Mesenchymal stem cell (in vitro differentiated cells and primary cell): ENCODE measurements around the gene MKRN2.

Experiments
- DNase-seq: peaks from one replicate; pipeline ENCODE4 v3.0.0-alpha.2; 2013
- H2AFZ ChIP-seq: one replicate; pipeline ENCODE4 v1.6.1; 2013; ENCODE audit warnings: low read depth, mild to moderate bottlenecking, control low read depth, inconsistent platforms, low read length, moderate library complexity
- H2AK5ac ChIP-seq: 2 replicates; pipeline ENCODE4 v1.6.1; 2013; ENCODE audit warnings: low read length, moderate library complexity, mild to moderate bottlenecking, inconsistent platforms; ENCODE audit not compliant: severe bottlenecking
- H2BK120ac ChIP-seq: one replicate; pipeline ENCODE4 v1.6.1; 2013; ENCODE audit warnings: low read depth, mild to moderate bottlenecking, inconsistent platforms, low read length, moderate library complexity
- H2BK12ac ChIP-seq, 2 experiments: one replicate each; pipeline ENCODE4 v1.6.1; 2013; ENCODE audit warnings: inconsistent platforms in 2 of 2, low read length in 2 of 2, mild to moderate bottlenecking in 2 of 2, moderate library complexity in 2 of 2, control low read depth in 1 of 2
- H2BK15ac ChIP-seq: one replicate; pipeline ENCODE4 v1.6.1; 2013; ENCODE audit warnings: mild to moderate bottlenecking, low read depth, inconsistent platforms; ENCODE audit not compliant: poor library complexity, severe bottlenecking
- H2BK5ac ChIP-seq: 2 replicates; pipeline ENCODE4 v1.6.1; 2013; ENCODE audit warnings: low read depth, mild to moderate bottlenecking, low read length, control low read depth, inconsistent platforms; ENCODE audit not compliant: poor library complexity, severe bottlenecking
- H3K14ac ChIP-seq, 2 experiments: one replicate each; pipeline ENCODE4 v1.6.1; 2013; ENCODE audit warnings: inconsistent platforms in 2 of 2, low read length in 2 of 2, control low read depth in 1 of 2, mild to moderate bottlenecking in 1 of 2, moderate library complexity in 1 of 2
- H3K18ac ChIP-seq, 2 experiments: one replicate each; pipeline ENCODE4 v1.6.1; 2013; ENCODE audit warnings: inconsistent platforms in 2 of 2, low read length in 2 of 2, control low read depth in 1 of 2, low read depth in 1 of 2, mild to moderate bottlenecking in 1 of 2
- H3K23ac ChIP-seq, 2 experiments: one replicate each; pipeline ENCODE4 v1.6.1; 2013; ENCODE audit warnings: inconsistent platforms in 2 of 2, low read length in 2 of 2, mild to moderate bottlenecking in 2 of 2, moderate library complexity in 2 of 2, control low read depth in 1 of 2
- H3K27ac ChIP-seq: 2 replicates; pipeline ENCODE4 v1.5.1; 2013; ENCODE audit warnings: mild to moderate bottlenecking, moderate library complexity, low read length, control low read depth, inconsistent platforms; ENCODE audit not compliant: poor library complexity, severe bottlenecking
- H3K27me3 ChIP-seq, 2 experiments: 2 replicates each; pipeline versions ENCODE4 v1.6.1 to v1.7.0; 2013; ENCODE audit warnings: low read length in 2 of 2, mild to moderate bottlenecking in 2 of 2, moderate library complexity in 2 of 2, control low read depth in 1 of 2, inconsistent platforms in 1 of 2; ENCODE audit not compliant: control insufficient read depth in 1 of 2, insufficient read depth in 1 of 2
- H3K36me3 ChIP-seq, 2 experiments: 2 replicates each; pipeline versions ENCODE4 v1.6.1 to v1.7.0; 2013; ENCODE audit warnings: low read length in 2 of 2, control low read depth in 1 of 2, inconsistent platforms in 1 of 2, low read depth in 1 of 2, mild to moderate bottlenecking in 1 of 2; ENCODE audit not compliant: insufficient read depth in 2 of 2, control insufficient read depth in 1 of 2
- H3K4ac ChIP-seq, 2 experiments: one replicate each; pipeline ENCODE4 v1.6.1; 2013; ENCODE audit warnings: inconsistent platforms in 2 of 2, low read length in 2 of 2, mild to moderate bottlenecking in 2 of 2, moderate library complexity in 2 of 2, control low read depth in 1 of 2, low read depth in 1 of 2
- H3K4me1 ChIP-seq: 2 replicates; pipeline ENCODE4 v1.6.1; 2013; ENCODE audit warnings: low read depth, low read length, control low read depth; ENCODE audit not compliant: control insufficient read depth, insufficient read depth
- H3K4me2 ChIP-seq: 2 replicates; pipeline ENCODE4 v1.6.1; 2013; ENCODE audit warnings: low read length, mild to moderate bottlenecking, inconsistent platforms; ENCODE audit not compliant: poor library complexity, severe bottlenecking
- H3K4me3 ChIP-seq, 2 experiments: 2 replicates each; pipeline versions ENCODE4 v1.5.1 to v1.7.0; 2013; ENCODE audit warnings: low read length in 2 of 2, mild to moderate bottlenecking in 2 of 2, control low read depth in 1 of 2, low read depth in 1 of 2; ENCODE audit not compliant: insufficient read depth in 1 of 2
- H3K79me1 ChIP-seq: replicated peaks from 2 replicates; pipeline ENCODE4 v1.6.1; 2013; ENCODE audit warnings: mild to moderate bottlenecking, control low read depth, low read length, inconsistent platforms; ENCODE audit not compliant: poor library complexity, severe bottlenecking
- H3K9ac ChIP-seq: 2 replicates; pipeline ENCODE4 v1.7.0; 2013; ENCODE audit warnings: mild to moderate bottlenecking, low read length, moderate library complexity
- H3K9me3 ChIP-seq: 2 replicates; pipeline ENCODE4 v1.7.0; 2013; ENCODE audit warnings: mild to moderate bottlenecking, low read length; ENCODE audit not compliant: control insufficient read depth
- H4K8ac ChIP-seq: one replicate; pipeline ENCODE4 v1.6.1; 2013; ENCODE audit warnings: inconsistent platforms, mild to moderate bottlenecking, low read length, moderate library complexity
- H4K91ac ChIP-seq: one replicate; pipeline ENCODE4 v1.6.1; 2013; ENCODE audit warnings: mild to moderate bottlenecking, low read length, inconsistent platforms
- whole genome bisulfite sequencing: methylation state at CpG from one replicate; pipeline ENCODE4 v1.1.7; 2013; ENCODE audit warnings: mixed read lengths; 5-methylcytosine and 5-hydroxymethylcytosine counted together

The MKRN2 gene

DNA sequence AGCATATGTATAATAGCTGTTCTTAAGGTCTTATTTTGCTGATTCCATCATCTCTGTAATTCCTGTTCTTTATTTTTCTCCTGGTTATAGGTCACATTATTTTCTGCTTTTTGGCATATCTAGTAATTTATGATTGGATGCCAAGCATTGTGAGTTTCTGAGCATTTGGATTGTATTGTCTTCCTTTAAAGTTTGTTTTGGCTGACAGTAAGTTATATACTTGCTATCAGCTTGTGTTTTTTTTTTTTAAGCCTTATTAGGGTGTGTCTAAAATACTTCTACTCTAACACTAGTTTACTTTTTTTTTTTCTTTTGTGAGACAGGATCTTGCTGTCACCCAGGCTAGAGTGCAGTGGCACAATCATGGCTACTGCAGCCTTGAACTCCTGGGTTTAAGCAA is 10.1 kb downstream of the MKRN2 start:
- H3K14ac ChIP-seq, result no peak overlapping the region
- DNase-seq, result no peak
- peaks cover 19 to 32% of the 10 kb centered on the region in 2 experiments for H3K36me3 ChIP-seq
- no peak overlapping the region for H2AFZ ChIP-seq
- no peak overlapping the region for H3K23ac ChIP-seq
- H2BK12ac ChIP-seq, result no peak overlapping the region
- H3K79me1 ChIP-seq, result peaks cover 22% of the 10 kb centered on the region
- no peak overlapping the region for H3K9ac ChIP-seq
- no peaks in the 10 kb centered on the region for H3K27me3 ChIP-seq
- no peak overlapping the region for H2BK120ac ChIP-seq
- no peak overlapping the region for H3K27ac ChIP-seq
- H3K4me1 ChIP-seq, result peaks cover 6% of the 10 kb centered on the region
- no peak overlapping the region for H3K18ac ChIP-seq
- no peak overlapping the region for H3K4me3 ChIP-seq
- no peak overlapping the region for H4K8ac ChIP-seq
- no peak overlapping the region for H3K4me2 ChIP-seq
- no peak overlapping the region for H4K91ac ChIP-seq
- H3K4ac ChIP-seq, result no peak overlapping the region
- H3K9me3 ChIP-seq, result no peaks in the 10 kb centered on the region
- H2BK5ac ChIP-seq, result no peak overlapping the region
- H2AK5ac ChIP-seq, result no peak overlapping the region
- H2BK15ac ChIP-seq, result no peak overlapping the region

DNA sequence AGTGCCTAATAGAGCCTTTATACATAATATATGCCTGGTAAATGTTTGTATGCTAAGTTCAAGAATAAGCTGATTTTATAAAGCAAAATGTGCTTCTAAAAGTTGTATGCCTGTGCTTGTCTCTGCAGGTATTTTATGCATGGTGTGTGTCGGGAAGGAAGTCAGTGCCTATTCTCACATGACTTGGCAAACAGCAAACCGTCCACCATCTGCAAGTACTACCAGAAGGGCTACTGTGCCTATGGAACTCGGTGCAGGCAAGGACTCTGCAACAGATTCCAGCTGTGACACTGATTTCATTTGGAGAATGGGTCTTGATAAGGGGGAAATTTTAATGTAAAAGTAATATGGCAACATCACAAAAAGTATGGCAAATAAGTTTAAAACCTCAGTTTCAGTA is 11.9 kb downstream of the MKRN2 start:
- Histone ChIP-seq H3K4me3 (no peak overlapping the region), H3K9ac (no peak overlapping the region), H2BK15ac (no peak overlapping the region), H2AK5ac (no peak overlapping the region), H2BK5ac (no peak overlapping the region), H4K8ac (no peak overlapping the region), H2AFZ (no peak overlapping the region), H3K4me1 (peaks cover 4% of the 10 kb centered on the region), H3K23ac (no peak overlapping the region), H4K91ac (no peak overlapping the region), H3K4me2 (no peak overlapping the region), H3K79me1 (peaks cover 23% of the 10 kb centered on the region), H3K27ac (no peak overlapping the region), H3K36me3 (peaks cover 36 to 48% of the 10 kb centered on the region in 2 experiments), H3K4ac (no peak overlapping the region), H3K18ac (no peak overlapping the region), H3K9me3 (no peaks in the 10 kb centered on the region), H2BK12ac (no peak overlapping the region), H3K14ac (no peak overlapping the region), H2BK120ac (no peak overlapping the region), H3K27me3 (no peaks in the 10 kb centered on the region)
- WGBS, result 96% methylated on average over 3 of the region's 3 CpGs
- DNase-seq, result no peak

DNA sequence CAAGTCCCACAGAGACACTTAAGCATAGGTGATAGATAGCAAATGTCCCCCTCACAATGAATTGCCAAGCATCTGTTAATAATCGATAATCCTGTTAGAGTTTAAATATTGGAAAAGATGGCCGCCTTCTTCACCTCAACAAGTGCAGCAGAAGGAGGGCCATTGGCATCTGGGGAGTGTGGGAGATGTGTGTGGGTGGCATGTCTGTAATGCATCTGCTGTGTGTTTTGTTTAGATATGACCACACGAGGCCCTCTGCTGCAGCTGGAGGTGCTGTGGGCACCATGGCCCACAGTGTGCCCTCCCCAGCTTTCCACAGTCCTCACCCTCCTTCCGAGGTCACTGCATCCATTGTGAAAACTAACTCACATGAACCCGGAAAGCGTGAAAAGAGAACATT is 12.9 kb downstream of the MKRN2 start:
- 88% methylated on average over 6 of the region's 6 CpGs for WGBS
- no peak overlapping the region for H3K27ac ChIP-seq
- peaks cover 47 to 58% of the 10 kb centered on the region in 2 experiments for H3K36me3 ChIP-seq
- H4K8ac ChIP-seq, result peak overlapping the region; percentile 40
- no peak overlapping the region for H2AK5ac ChIP-seq
- H2AFZ ChIP-seq, result no peak overlapping the region
- no peak overlapping the region for H3K18ac ChIP-seq
- H3K4me1 ChIP-seq, result peaks cover 4% of the 10 kb centered on the region
- H3K4ac ChIP-seq, result no peak overlapping the region
- peak overlapping the region in 1 of 2 experiments; percentile 17 for H3K23ac ChIP-seq
- no peak for DNase-seq
- no peak overlapping the region for H2BK15ac ChIP-seq
- no peak overlapping the region for H2BK12ac ChIP-seq
- no peaks in the 10 kb centered on the region for H3K9me3 ChIP-seq
- H3K27me3 ChIP-seq, result no peaks in the 10 kb centered on the region
- H2BK120ac ChIP-seq, result no peak overlapping the region
- no peak overlapping the region for H2BK5ac ChIP-seq
- H3K9ac ChIP-seq, result no peak overlapping the region
- no peak overlapping the region for H4K91ac ChIP-seq
- no peak overlapping the region for H3K4me2 ChIP-seq
- H3K4me3 ChIP-seq, result no peak overlapping the region
- H3K14ac ChIP-seq, result no peak overlapping the region
- H3K79me1 ChIP-seq, result peaks cover 34% of the 10 kb centered on the region

DNA sequence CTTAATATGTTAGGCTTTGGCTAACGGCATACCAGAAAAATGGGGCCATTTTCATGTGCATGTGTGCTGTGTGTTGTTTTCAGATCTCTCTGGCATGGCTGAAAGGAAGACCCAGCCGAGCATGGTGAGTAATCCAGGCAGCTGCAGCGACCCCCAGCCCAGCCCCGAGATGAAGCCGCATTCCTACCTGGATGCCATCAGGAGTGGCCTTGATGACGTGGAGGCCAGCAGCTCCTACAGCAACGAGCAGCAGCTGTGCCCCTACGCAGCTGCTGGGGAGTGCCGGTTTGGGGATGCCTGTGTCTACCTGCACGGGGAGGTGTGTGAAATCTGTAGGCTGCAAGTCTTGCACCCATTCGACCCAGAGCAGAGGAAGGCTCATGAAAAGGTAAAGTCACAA is 15.1 kb downstream of the MKRN2 start:
- Histone ChIP-seq H3K4me3 (no peak overlapping the region), H3K4ac (no peak overlapping the region), H3K36me3 (peaks cover 60 to 75% of the 10 kb centered on the region in 2 experiments), H2BK5ac (no peak overlapping the region), H2AK5ac (no peak overlapping the region), H2BK120ac (no peak overlapping the region), H3K9ac (no peak overlapping the region), H3K23ac (no peak overlapping the region), H4K8ac (no peak overlapping the region), H3K9me3 (no peaks in the 10 kb centered on the region), H2AFZ (no peak overlapping the region), H3K18ac (peak overlapping the region in 1 of 2 experiments; percentile 7), H4K91ac (peak overlapping the region; percentile 69), H3K14ac (peak overlapping the region in 1 of 2 experiments; percentile 77), H3K27me3 (no peaks in the 10 kb centered on the region), H3K4me1 (peaks cover 6% of the 10 kb centered on the region), H3K4me2 (no peak overlapping the region), H2BK12ac (no peak overlapping the region), H3K79me1 (peaks cover 40% of the 10 kb centered on the region), H3K27ac (no peak overlapping the region), H2BK15ac (no peak overlapping the region)
- 93% methylated on average over 10 of the region's 11 CpGs for WGBS
- DNase-seq, result no peak
